NOMO-1 treated with DMSO at 0.1 percent for 48 hours (cell line): Measurements from ENCODE around the gene ABHD16A.

Experiments used
- DNase-seq: peaks from one replicate; lab custom pipeline; 2025; ENCODE audit not compliant: unreplicated experiment; lab: John Stamatoyannopoulos, UW

Gene ABHD16A

GRCh38 chr6:31732029-31732428 is 28.9 kb upstream of the ABHD16A start:
- no peak for DNase-seq

GRCh38 chr6:31730631-31731086 is 27.5 kb upstream of the ABHD16A start:
- no peak for DNase-seq

- peak; percentile 67 for DNase-seq
Measured at GRCh38 chr6:31729979-31730630, 27.0 kb upstream of the ABHD16A start.

GRCh38 chr6:31729515-31729978 is 26.4 kb upstream of the ABHD16A start:
- peak; percentile 81 for DNase-seq

GRCh38 chr6:31728767-31729514 is 25.8 kb upstream of the ABHD16A start, which contains the start of gene DDAH2:
Gene DDAH2, minus strand, starts transcription at chr6:31729299. Its CDS starts 138 bp downstream, at chr6:31729161.
- DNase-seq = no peak

- DNase-seq = no peak
Measured at GRCh38 chr6:31727717-31728671, 24.9 kb upstream of the ABHD16A start.

- DNase-seq = peak; percentile 94
Measured at GRCh38 chr6:31727034-31727716, 24.1 kb upstream of the ABHD16A start.

- DNase-seq = no peak
Measured at GRCh38 chr6:31725502-31726350, 22.6 kb upstream of the ABHD16A start.

- no peak for DNase-seq
Measured at GRCh38 chr6:31723980-31724691, 21.0 kb upstream of the ABHD16A start.

GRCh38 chr6:31723245-31723979 is 20.3 kb upstream of the ABHD16A start, which contains the start of gene MPIG6B:
Gene MPIG6B, plus strand, starts transcription at chr6:31723373. Its CDS starts 11 bp downstream, at chr6:31723384.
- DNase-seq = no peak

GRCh38 chr6:31722173-31722572 is 19.0 kb upstream of the ABHD16A start:
- DNase-seq = no peak

- DNase-seq = no peak
Measured at GRCh38 chr6:31721351-31722020, 18.4 kb upstream of the ABHD16A start, which contains the start of gene LY6G6C. Gene LY6G6C, minus strand, starts transcription at chr6:31721746. Its CDS starts 67 bp downstream, at chr6:31721679.

GRCh38 chr6:31720196-31720770 is 17.2 kb upstream of the ABHD16A start:
- DNase-seq = no peak

GRCh38 chr6:31719001-31719400 is 15.9 kb upstream of the ABHD16A start:
- no peak for DNase-seq

- no peak for DNase-seq
Measured at GRCh38 chr6:31718265-31718664, 15.1 kb upstream of the ABHD16A start.

- DNase-seq = no peak
Measured at GRCh38 chr6:31717499-31718222, 14.5 kb upstream of the ABHD16A start.
